HEK293 (cell line): ENCODE data around the gene GOLGA6L9.
"Not testable (repeated sequence)": the region's sequence is repeated elsewhere in the genome, so short reads cannot be mapped to it uniquely, and the experiment has no call there.

Source experiments
- CTCF ChIA-PET: fragments of 350-600 bp; formaldehyde crosslinking; extraction: SDS; loops from one replicate; lab custom pipeline; 2021; ENCODE audit warnings: antibody characterized with exemption; lab: Yijun Ruan, JAX
- POLR2A ChIA-PET: fragments of 300-600 bp; formaldehyde crosslinking; extraction: SDS; loops from one replicate; lab custom pipeline; 2020; ENCODE audit warnings: antibody characterized with exemption, inconsistent platforms; lab: Yijun Ruan, JAX
- H3K27ac ChIP-seq: fragments of 200-500 bp; sonication (Bioruptor generic); 2 replicates; pipeline ENCODE4 v1.5.1; 2014; ENCODE audit warnings: low read depth, low read length, control low read depth, inconsistent platforms; ENCODE audit errors: extremely low read depth
- H3K36me3 ChIP-seq, 2 experiments: fragments of 200-500 bp in 1 of 2; sonication (Bioruptor generic) in 1 of 2; 1 replicate in 1 of 2; 2 replicates in 1 of 2; pipeline ENCODE4 v1.5.1; 2014 to 2017; ENCODE audit warnings: inconsistent platforms in 2 of 2, low read length in 2 of 2; ENCODE audit not compliant: control insufficient read depth in 2 of 2, insufficient read depth in 1 of 2
- H3K4me1 ChIP-seq: fragments of 200-500 bp; sonication (Bioruptor generic); 2 replicates; pipeline ENCODE4 v1.5.1; 2014; ENCODE audit warnings: mild to moderate bottlenecking, low read length, inconsistent platforms; ENCODE audit not compliant: control insufficient read depth, insufficient read depth
- H3K4me3 ChIP-seq: 2 replicates; pipeline ENCODE4 v1.5.1; 2011; ENCODE audit warnings: low read depth, mild to moderate bottlenecking, control low read depth, low read length, moderate library complexity
- H3K9me3 ChIP-seq: fragments of 200-500 bp; sonication (Bioruptor generic); 2 replicates; pipeline ENCODE4 v1.5.1; 2014; ENCODE audit warnings: low read depth, low read length, inconsistent platforms; ENCODE audit not compliant: control insufficient read depth, insufficient read depth

Gene GOLGA6L9

GRCh38 chr15:82476697-82477342, 47.2 kb downstream of the GOLGA6L9 start:
- H3K4me1 ChIP-seq, H3K4me3 ChIP-seq, H3K9me3 ChIP-seq, POLR2A ChIA-PET, H3K27ac ChIP-seq, CTCF ChIA-PET, H3K36me3 ChIP-seq: not testable (repeated sequence)

DNA sequence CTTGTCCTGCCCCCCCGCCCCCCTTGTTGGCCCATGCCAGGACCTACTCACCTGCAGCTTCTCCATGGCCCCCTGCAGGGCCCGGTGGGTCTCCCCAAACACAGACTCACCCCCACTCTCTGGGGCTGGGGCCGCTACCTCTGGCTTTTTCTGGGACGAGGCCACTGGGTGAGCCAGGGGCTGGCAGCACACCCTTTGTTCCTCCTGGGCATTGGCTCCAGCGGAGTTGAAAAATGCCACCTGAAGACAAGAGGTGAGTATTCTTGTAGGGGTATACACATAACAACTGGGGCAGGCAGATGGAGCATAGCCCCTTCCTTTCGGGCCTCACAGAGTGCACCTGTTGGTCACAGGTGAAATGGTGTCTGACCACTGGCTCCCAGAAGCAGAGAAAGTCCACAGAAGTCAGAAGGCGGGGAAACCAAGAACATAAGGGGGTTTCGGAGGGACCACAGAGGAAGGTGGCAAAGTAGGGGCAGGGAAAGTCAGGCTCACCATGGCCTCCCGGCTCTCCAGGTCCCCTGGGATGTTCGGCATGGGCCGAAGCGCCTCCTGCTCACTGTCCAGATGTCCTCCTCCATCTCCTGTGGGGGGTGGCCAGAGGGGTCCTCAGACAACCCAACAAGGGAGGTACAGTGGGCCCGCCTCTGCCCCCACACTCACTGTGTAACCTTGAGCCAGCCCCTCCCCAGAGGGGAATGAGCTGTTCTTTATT, 47.9 kb downstream of the GOLGA6L9 start:
- POLR2A ChIA-PET, H3K4me3 ChIP-seq, H3K36me3 ChIP-seq, CTCF ChIA-PET, H3K27ac ChIP-seq, H3K9me3 ChIP-seq, H3K4me1 ChIP-seq: not testable (repeated sequence)
